CMK (cell line): ENCODE data around the gene UBE2Q1.

Experiments
- DNase-seq: peaks from one replicate; pipeline ENCODE4 v3.0.0-alpha.2; 2010; ENCODE audit warnings: low read depth

The UBE2Q1 gene

DNA sequence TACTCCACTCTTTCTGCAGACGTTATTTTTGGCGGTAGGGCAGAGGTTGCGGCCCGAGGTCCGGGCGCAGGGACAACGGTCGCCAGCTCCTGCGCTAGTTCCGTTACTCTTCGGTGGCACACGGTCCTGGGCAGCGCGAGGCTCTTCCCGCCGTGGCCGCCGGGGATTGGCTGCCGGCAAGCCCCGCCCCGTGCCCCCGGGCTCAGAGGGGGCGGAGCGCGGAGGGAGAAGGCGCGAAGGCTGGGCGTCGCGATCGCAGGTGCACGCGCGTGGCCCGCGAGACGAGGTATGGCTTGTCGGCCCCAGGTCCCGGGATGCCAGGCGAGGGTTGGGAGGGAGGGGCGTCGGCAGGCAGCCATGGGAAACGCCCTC lies 55.7 kb downstream of the UBE2Q1 start:
- no peak for DNase-seq

DNA sequence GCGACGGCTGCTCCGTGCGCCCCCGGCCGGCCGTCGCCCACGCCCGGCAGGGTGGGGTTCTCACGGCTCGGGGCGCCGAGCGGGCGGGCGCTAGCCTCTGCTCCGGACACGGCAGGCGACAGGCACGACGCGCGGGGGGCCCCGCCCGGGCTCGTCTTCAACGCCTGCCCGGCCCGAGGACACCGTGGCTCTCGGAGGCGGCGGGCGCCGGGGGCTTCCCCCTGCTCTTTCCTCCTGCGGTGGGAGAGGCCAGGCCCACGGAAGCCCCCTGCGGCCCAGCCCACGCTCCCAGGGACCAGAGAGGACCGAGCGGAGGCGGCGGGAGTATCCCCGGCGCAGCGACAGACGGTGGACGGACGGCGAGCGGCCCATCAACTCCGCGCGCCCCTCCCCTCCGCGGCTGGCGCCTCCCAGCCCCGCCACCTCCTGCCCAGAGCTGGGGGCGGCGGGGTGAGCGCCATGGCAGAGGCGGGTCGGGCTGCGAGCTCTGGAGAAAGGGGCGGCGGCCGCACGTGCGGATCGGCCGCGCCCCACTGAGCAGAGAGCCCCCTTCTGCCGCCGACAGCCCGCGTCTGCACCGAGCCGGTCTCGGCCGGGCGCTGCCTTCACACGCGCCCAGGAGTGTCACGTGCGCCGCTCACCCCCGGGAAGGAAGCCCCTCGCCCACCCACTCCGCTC lies 56.3 kb downstream of the UBE2Q1 start, which contains the start of the genes SHE and TDRD10:
Gene SHE, minus strand, starts transcription at position 347 of the 678 bp plus-strand sequence. CDS start 386 bp downstream, outside the sequence.
Gene TDRD10, plus strand, starts transcription at position 154 of the 678 bp plus-strand sequence. CDS start 4,685 bp downstream, outside the sequence.
- DNase-seq: no peak

DNA sequence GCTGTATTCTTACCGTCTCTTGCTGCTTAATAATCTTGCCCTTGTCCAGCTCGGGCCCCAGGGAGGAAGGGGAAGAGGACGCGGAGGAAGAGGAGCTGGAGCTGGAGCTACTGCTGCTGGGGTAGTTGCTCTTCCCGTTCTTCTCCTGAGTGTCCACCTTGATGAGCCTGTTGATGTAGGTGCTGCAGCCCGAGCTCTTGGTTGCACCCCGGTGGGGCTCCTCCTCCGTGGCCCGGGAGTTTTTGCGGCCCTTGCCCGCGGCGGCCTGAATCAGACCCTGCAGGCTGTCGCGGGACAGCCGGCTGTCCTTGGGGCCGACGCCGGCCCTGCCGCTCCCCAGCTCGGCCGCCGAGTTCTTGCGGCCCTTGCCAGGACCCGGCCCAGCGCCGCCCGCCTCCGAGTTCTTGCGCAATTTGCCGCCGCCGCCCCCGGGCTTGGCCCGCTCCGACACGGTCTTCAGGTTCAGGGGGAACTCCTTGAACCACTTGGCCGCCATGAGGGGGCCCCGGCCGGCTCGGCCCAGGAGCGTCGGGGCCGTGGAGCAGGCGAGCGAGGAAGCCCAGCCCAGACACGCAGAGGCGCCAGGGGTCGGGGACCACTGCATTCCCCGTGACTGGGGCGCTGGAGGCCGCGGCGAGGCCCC lies 56.9 kb downstream of the UBE2Q1 start:
- no peak for DNase-seq

DNA sequence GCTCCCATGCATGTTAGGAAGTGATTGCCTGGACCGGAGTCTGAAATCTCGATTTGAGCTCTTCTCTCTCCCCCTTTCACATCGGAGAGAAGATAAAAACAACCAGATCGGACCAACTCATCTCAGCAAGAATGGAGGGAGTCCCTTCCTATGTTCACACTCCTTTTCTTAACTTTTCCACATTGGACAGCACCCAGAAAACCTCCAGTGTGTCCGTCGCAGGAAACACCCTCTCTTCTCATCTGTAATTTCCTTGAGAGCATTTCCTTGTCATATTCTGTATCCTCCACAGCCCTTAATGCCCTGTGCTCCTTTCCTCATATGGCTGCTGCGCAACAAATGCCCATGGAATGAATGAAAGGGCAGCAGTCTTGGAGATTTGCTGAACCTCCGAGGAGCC lies 57.9 kb downstream of the UBE2Q1 start:
- no peak for DNase-seq

DNA sequence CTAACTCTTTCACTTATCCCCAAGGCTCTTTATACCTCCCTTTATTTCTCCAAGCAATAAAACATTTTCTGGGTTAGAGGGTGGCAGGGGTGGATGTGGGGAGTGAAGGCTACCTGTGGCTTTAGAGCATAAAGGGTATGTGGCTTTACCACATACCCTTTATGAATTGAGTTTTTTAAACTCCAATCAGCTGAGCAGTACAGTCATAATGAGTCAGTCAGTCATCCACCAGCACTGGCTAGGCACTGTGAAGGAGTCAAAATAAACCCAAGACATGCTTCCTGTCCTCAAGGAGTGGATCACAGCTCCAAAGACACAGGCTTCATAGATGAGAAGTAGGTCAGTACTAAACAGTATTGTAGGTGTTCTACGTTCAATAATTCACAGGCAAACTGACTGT lies 59.0 kb downstream of the UBE2Q1 start:
- no peak for DNase-seq
